Measurements from ENCODE around the gene LIPI.
"Not testable (repeated sequence)": the region's sequence is repeated elsewhere in the genome, so short reads cannot be mapped to it uniquely, and the experiment has no call there.

The LIPI gene

DNA sequence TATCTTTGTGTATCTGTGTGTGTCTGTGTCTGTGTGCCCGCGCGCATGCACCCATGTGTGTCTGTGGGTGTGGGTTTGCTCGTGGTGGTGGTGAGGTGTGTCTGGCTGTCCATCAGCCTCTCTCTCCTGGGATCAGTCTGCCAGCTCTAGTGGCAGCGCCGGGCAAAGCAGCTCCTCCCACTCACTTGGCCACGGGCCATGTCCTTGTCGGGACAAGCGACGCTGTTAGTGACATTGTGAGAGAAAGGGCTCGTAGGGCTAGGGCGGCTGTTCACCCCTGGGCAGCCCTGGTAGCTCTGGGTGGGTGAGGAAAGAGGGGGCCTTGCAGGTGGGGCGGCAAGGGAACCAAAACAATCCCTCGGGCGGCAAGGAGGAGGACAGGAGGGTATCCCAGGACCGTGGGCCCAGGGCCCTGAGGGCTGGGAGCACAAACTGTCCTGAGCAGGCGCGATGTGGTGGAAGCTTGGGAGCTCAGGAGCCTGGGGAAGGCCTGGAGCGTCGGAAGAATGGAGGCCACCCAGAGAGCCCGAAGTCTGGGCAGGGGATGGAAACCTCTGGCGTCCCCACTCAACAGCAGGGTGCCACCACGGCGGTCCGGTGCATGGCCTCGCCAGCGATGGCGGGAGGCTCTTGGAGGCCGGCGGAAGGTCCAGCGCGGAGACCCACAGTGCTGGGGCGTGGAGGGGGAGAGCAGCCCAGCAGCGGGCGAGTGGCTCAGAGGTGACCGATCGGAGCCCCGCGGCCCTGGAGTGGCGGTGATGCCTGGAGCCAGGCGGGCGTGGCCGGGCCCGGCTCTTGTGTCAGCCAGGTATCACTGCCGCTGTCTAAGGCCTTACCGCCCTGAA lies 140.5 kb downstream of the LIPI start:
- Histone ChIP-seq H3K4me3 (ENCODE audit: insufficient read depth, low read depth, low read length, poor library complexity, severe bottlenecking) (no peak overlapping the region), H3K36me3 (ENCODE audit: control insufficient read depth, insufficient read depth, low read length) (no peaks in the 10 kb centered on the region), H3K4me1 (ENCODE audit: control insufficient read depth, insufficient read depth, low read length, poor library complexity, severe bottlenecking) (no peaks in the 10 kb centered on the region), H3K27ac (ENCODE audit: insufficient read depth, low read length, poor library complexity, severe bottlenecking) (no peak overlapping the region), H3K9me3 (ENCODE audit: control insufficient read depth, low read length) (no peaks in the 10 kb centered on the region), H3K27me3 (replicated peaks; ENCODE audit: control insufficient read depth, insufficient read depth, low read length, poor library complexity, severe bottlenecking) (no peaks in the 10 kb centered on the region)
- no peak for DNase-seq

- Histone ChIP-seq H3K9me3 (ENCODE audit: control insufficient read depth, low read length) (no peaks in the 10 kb centered on the region), H3K27ac (ENCODE audit: insufficient read depth, low read length, poor library complexity, severe bottlenecking) (no peak overlapping the region), H3K27me3 (replicated peaks; ENCODE audit: control insufficient read depth, insufficient read depth, low read length, poor library complexity, severe bottlenecking) (no peaks in the 10 kb centered on the region), H3K36me3 (ENCODE audit: control insufficient read depth, insufficient read depth, low read length) (no peaks in the 10 kb centered on the region), H3K4me3 (ENCODE audit: insufficient read depth, low read depth, low read length, poor library complexity, severe bottlenecking) (no peak overlapping the region), H3K4me1 (ENCODE audit: control insufficient read depth, insufficient read depth, low read length, poor library complexity, severe bottlenecking) (no peaks in the 10 kb centered on the region)
- DNase-seq, result no peak
Measured at GRCh38 chr21:14064296-14064645, 146.5 kb downstream of the LIPI start.

GRCh38 chr21:14063620-14064295 lies 147.0 kb downstream of the LIPI start:
- not testable (repeated sequence) for H3K9me3 ChIP-seq (ENCODE audit: control insufficient read depth, low read length); H3K27me3 ChIP-seq (replicated peaks; ENCODE audit: control insufficient read depth, insufficient read depth, low read length, poor library complexity, severe bottlenecking); H3K4me1 ChIP-seq (ENCODE audit: control insufficient read depth, insufficient read depth, low read length, poor library complexity, severe bottlenecking); H3K4me3 ChIP-seq (ENCODE audit: insufficient read depth, low read depth, low read length, poor library complexity, severe bottlenecking); H3K27ac ChIP-seq (ENCODE audit: insufficient read depth, low read length, poor library complexity, severe bottlenecking); DNase-seq; H3K36me3 ChIP-seq (ENCODE audit: control insufficient read depth, insufficient read depth, low read length)

- H3K9me3 ChIP-seq (ENCODE audit: control insufficient read depth, low read length); H3K36me3 ChIP-seq (ENCODE audit: control insufficient read depth, insufficient read depth, low read length); DNase-seq; H3K27ac ChIP-seq (ENCODE audit: insufficient read depth, low read length, poor library complexity, severe bottlenecking); H3K4me1 ChIP-seq (ENCODE audit: control insufficient read depth, insufficient read depth, low read length, poor library complexity, severe bottlenecking); H3K27me3 ChIP-seq (replicated peaks; ENCODE audit: control insufficient read depth, insufficient read depth, low read length, poor library complexity, severe bottlenecking); H3K4me3 ChIP-seq (ENCODE audit: insufficient read depth, low read depth, low read length, poor library complexity, severe bottlenecking): not testable (repeated sequence)
Measured at GRCh38 chr21:14062684-14063083, 148.1 kb downstream of the LIPI start.

DNA sequence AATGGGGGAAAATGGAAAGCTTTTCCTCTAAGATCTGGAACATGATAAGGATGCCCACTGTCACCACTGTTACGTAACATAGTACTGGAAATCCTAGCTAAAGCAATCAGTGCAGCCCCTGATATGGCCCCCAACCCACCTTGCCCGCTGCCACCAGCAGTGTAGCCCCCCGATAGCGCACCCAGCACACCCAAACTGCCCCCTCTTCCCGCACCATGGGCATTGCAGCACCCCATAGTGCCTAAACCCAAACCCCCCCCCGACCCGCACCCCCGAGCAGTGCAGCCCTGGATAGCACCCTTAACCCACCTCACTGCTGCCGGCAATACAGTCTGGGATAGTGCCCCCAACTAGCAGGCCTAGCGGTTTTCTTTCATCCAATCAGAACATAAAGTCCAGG lies 148.9 kb downstream of the LIPI start:
- H3K36me3 ChIP-seq (ENCODE audit: control insufficient read depth, insufficient read depth, low read length); DNase-seq; H3K27ac ChIP-seq (ENCODE audit: insufficient read depth, low read length, poor library complexity, severe bottlenecking); H3K4me1 ChIP-seq (ENCODE audit: control insufficient read depth, insufficient read depth, low read length, poor library complexity, severe bottlenecking); H3K27me3 ChIP-seq (replicated peaks; ENCODE audit: control insufficient read depth, insufficient read depth, low read length, poor library complexity, severe bottlenecking); H3K9me3 ChIP-seq (ENCODE audit: control insufficient read depth, low read length); H3K4me3 ChIP-seq (ENCODE audit: insufficient read depth, low read depth, low read length, poor library complexity, severe bottlenecking): not testable (repeated sequence)

DNA sequence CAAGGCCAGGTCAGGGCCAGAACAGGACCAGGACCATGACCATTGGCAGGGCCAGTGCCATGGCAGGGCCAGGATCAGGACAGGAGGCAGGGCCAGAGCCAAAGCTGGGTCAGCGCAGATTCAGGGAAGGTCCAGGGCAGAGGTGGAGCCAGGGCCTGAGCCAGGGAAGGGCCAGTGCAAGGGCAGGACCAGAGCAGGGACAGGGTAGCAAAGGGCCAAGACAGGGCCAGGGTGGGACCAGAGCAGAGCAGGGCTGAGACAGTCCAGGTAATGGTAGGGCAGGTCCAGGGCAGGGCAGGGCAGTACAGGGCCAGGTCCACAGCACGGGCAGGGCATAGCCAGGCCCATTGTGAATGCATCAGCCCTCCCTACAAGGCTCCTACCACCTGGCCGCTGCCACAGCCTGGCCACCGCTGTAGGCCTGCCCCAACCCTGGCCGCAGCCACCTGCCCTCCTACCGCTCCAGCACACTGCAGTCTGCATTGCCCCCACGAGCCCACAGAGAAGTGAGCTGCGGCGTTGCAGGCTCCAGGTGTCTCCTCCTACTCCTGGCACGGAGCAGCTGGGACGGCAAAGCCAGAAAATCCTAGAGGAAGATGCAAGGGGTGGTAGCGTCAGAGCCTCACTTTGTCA lies 151.6 kb downstream of the LIPI start:
- not testable (repeated sequence) for H3K36me3 ChIP-seq (ENCODE audit: control insufficient read depth, insufficient read depth, low read length); H3K27me3 ChIP-seq (replicated peaks; ENCODE audit: control insufficient read depth, insufficient read depth, low read length, poor library complexity, severe bottlenecking); DNase-seq; H3K9me3 ChIP-seq (ENCODE audit: control insufficient read depth, low read length); H3K4me3 ChIP-seq (ENCODE audit: insufficient read depth, low read depth, low read length, poor library complexity, severe bottlenecking); H3K27ac ChIP-seq (ENCODE audit: insufficient read depth, low read length, poor library complexity, severe bottlenecking); H3K4me1 ChIP-seq (ENCODE audit: control insufficient read depth, insufficient read depth, low read length, poor library complexity, severe bottlenecking)
